ENCODE results near the gene TOX3. TPM values are rescaled to one million over a fixed set of nuclear protein-coding genes. Genes with fewer than 3 reads are reported as not detected.

Gene TOX3
- total RNA-seq, 1 experiment from 2014 or later: 20.2 TPM

- H3K18ac ChIP-seq (ENCODE audit: insufficient read length, low read depth, low read length): no peak overlapping the region
- Mint-ChIP-seq H3K27me3 (ENCODE audit: low read depth) (peaks cover 2% of the 10 kb centered on the region; the same call in 1 of the 2 replicates), H3K4me3 (no peak overlapping the region), H3K9me3 (no peaks in the 10 kb centered on the region), H3K4me1 (peaks cover 10% of the 10 kb centered on the region in 2 experiments), H3K36me3 (ENCODE audit: insufficient read depth in 1 of 3, low read depth in 3 of 3) (no peaks in the 10 kb centered on the region; a peak in 1 of 7 replicates), H3K27ac (peak overlapping the region in 1 of 3 experiments; percentile 60; a peak in 1 of 7 replicates)
- no peak overlapping the region for H2AFZ ChIP-seq (ENCODE audit: low read length)
- no peaks in the 10 kb centered on the region for H3K79me2 ChIP-seq (ENCODE audit: insufficient read depth, low read length)
- TF ChIP-seq CTCF (conservative IDR thresholded peaks at IDR 0.05): no peak
- H3K4me1 ChIP-seq (ENCODE audit: insufficient read depth, low read length): no peaks in the 10 kb centered on the region; the same call in 1 of the 2 replicates
- no CpG with 5 or more reads among the region's 3 CpGs for WGBS (ENCODE audit: extremely low coverage, insufficient read length, low lambda C conversion rate)
- H3K4ac ChIP-seq (ENCODE audit: low read depth, low read length): no peak overlapping the region
- no peaks in the 10 kb centered on the region for H3K9me3 ChIP-seq (ENCODE audit: control insufficient read depth, low read depth, low read length)
- no peaks in the 10 kb centered on the region for H3K79me1 ChIP-seq (ENCODE audit: insufficient read depth, low read depth, low read length, poor library complexity, severe bottlenecking)
- H4K91ac ChIP-seq (ENCODE audit: insufficient read length, low read depth, low read length): no peak overlapping the region
- no peak overlapping the region for H2BK12ac ChIP-seq (ENCODE audit: insufficient read length, low read depth, low read length)
- H3K27ac ChIP-seq (ENCODE audit: insufficient read length, low read depth, low read length): no peak overlapping the region
- no peak overlapping the region for H4K8ac ChIP-seq (replicated peaks; ENCODE audit: insufficient read length, low read depth, low read length)
- no peak overlapping the region for H3K23ac ChIP-seq (ENCODE audit: insufficient read length, low read depth, low read length)
- H4K5ac ChIP-seq (ENCODE audit: insufficient read length, low read depth, low read length): no peak overlapping the region
- no peak overlapping the region for H3T11ph ChIP-seq (ENCODE audit: low read length)
- no peak for DNase-seq
- no peaks in the 10 kb centered on the region for H4K20me1 ChIP-seq (ENCODE audit: control insufficient read depth, insufficient read depth, insufficient read length)
- H2BK15ac ChIP-seq (ENCODE audit: low read depth, low read length): no peak overlapping the region
- H3K9ac ChIP-seq (ENCODE audit: extremely low read depth, insufficient read length, low read length): no peak overlapping the region
- H3K27me3 ChIP-seq (ENCODE audit: insufficient read depth, low read length): no peaks in the 10 kb centered on the region
- no peaks in the 10 kb centered on the region for H3K23me2 ChIP-seq (ENCODE audit: insufficient read length, low read depth, low read length, poor library complexity, severe bottlenecking)
- H2BK120ac ChIP-seq (ENCODE audit: low read depth, low read length, poor library complexity, severe bottlenecking): no peak overlapping the region
- no peak overlapping the region for H3K4me2 ChIP-seq (ENCODE audit: insufficient read depth, insufficient read length, low read length)
- H3K56ac ChIP-seq (ENCODE audit: insufficient read length, low read depth, low read length): no peak overlapping the region
- no peak overlapping the region for H2BK5ac ChIP-seq (ENCODE audit: insufficient read length, low read length)
- H2AK5ac ChIP-seq (ENCODE audit: insufficient read length, low read length): no peak overlapping the region
- H3K14ac ChIP-seq (ENCODE audit: insufficient read depth, low read length): no peak overlapping the region
- no peak overlapping the region for H2BK20ac ChIP-seq (ENCODE audit: low read depth, low read length, poor library complexity, severe bottlenecking)
Measured at GRCh38 chr16:52398491-52398960, 148.4 kb downstream of the TOX3 start.

All from H9 (cell line).